HG02798 (cell line): ENCODE measurements around the gene SIN3B.
"Not testable (repeated sequence)": the region's sequence is repeated elsewhere in the genome, so short reads cannot be mapped to it uniquely, and the experiment has no call there.

Source experiments
- ATAC-seq: cut with Tn5 transposase; IDR thresholded peaks from one replicate; pipeline ENCODE4 v1.9.1; 2021; ENCODE audit warnings: mild to moderate bottlenecking; ENCODE audit not compliant: unreplicated experiment, poor library complexity

SIN3B gene

GRCh38 chr19:16829010-16829821 is at the start of gene SIN3B:
SIN3B (plus strand) TSS chr19:16829398; CDS start chr19:16829421, 23 bp downstream.
- peak; percentile 79 for ATAC-seq

GRCh38 chr19:16779539-16780163 is 49.5 kb upstream of the SIN3B start:
- no peak for ATAC-seq

- ATAC-seq: no peak
Measured at GRCh38 chr19:16782719-16783118, 46.5 kb upstream of the SIN3B start.

DNA sequence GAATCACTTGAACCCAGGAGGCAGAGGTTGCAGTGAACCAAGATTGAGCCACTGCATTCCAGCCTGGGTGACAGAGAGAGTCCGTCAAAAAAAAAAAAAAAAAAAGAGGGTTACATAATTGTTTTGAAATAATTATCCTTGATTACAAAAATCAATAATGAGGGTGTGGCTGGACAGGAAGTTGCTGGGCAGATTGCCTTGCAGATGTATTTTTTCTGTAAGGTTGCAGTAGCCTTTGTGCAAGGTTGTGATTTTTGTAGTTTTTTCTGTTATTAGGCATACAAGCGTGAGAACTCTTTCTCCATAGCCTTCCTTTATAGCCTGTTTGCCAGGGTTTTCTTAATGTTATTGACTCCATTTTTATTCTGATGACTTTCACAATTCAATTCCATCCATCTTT is 40.7 kb upstream of the SIN3B start:
- no peak for ATAC-seq

DNA sequence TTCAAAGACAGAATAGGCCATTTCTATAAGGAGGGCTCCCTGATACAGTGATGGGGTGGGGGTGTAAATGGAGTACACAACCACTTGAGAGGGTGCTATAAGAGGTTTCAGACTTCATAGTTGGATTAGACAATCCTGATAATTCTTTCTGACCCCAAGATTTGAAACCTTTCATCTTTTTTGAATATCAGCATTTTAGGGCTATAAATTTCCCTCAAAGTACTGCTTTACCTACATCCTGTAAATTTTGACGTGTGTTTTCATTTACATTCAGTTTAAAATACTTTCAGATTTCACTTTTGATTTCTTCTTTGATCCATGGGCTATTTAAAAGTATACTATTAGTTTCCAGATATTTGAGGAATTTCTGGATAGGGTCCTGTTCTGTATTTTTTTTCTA is 40.0 kb upstream of the SIN3B start:
- no peak for ATAC-seq

DNA sequence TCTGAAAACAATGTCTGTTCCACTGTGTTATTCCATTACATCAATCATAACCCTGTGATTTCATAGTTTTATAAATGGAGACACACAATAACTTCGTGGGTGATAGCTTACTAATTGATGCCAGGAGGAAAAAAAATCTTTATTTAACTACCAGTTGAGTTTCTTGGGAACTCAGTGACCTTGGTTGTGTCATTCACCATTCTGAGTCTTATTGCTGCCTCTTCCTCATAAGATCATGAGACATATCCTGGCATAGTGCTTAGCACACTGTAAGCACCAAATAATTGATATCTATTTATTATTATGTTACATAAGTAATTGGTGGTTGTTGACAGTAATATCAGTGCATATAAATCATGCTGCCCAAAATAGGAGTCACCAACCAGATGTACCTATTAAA is 39.1 kb upstream of the SIN3B start:
- ATAC-seq: no peak

DNA sequence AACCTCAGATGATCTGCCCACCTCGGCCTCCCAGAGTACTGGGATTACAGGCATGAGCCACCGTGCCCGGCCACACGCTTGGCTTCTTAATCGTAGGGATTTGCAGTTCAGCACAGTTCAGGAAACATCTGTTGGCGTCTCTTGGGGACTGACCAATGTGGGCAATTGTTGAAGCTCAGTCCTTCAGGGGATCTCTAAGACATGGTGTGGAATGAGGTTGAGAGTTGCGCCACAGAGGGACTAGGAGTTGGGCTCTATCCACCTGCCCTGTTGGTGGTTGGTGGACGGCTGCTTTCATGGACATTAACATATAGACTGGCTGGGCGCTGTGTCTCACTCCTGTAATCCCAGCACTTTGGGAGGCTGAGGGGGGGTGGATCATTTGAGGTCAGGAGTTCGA is 37.3 kb upstream of the SIN3B start:
- ATAC-seq: no peak

DNA sequence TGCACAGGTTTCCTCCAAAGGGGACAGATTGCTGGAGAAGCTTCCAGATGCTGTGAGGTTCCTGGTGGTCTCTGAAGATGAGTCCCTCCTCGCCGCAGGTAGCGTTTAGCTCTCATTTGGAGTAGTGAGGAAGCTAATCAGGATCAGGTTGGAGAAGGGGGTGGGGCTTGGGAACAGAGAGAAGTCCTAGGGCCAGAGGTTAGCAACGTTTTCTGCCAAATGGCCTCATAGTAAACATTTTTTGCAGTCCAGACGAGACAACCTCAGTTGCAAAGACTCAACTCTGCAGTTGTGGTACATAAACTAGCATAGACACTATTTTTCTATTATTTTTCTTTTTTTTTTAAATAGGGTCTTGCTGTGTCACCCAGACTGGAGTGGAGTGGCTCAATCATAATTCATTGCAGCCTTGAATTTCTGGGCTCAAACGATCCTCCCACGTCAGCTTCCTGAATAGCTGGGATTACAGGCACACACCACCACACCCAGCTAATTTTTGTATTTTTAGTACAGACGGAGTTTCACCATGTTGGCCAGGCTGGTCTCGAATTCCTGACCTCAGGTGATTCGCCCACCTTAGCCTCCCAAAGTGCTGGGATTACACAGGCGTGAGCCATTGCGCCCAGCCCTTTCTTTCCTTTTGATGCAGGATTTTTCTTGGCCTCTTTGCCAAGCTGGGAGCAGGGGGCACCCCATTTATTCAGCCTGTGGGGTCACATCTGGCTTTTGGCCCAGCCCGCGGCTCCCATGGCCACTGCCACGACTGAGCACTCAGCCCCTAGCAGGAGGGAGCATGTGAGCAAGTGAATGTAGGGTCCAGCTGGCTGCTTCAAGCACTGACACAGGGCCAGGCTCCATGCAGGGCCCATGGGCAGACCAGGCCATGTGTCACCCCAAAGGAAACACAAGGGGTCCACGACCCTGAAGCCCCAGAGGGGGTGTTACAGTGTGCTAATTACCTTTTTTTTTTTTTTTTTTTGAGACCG is 34.4 kb upstream of the SIN3B start:
- ATAC-seq: no peak

DNA sequence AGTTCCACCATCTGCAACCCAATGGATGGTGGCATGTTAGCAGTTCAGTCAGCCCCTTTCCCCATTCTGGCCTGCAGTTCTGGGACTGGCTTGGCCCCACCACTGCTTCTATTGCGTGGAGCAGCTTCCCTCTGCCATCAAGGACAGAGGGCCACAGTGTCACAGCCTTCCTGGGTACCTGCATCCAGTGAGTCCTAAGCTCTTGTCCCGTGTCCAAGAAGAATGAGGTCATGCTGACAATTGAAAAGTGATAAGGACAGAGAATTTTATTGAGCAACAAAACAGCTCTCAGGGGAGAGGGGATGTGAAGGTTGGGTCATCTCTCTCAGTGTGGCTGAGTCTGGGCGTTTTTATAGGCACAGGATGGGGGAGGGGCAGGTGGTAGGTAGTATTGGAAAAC is 33.5 kb upstream of the SIN3B start:
- no peak for ATAC-seq

- no peak for ATAC-seq
Measured at GRCh38 chr19:16797876-16798275, 31.3 kb upstream of the SIN3B start.

DNA sequence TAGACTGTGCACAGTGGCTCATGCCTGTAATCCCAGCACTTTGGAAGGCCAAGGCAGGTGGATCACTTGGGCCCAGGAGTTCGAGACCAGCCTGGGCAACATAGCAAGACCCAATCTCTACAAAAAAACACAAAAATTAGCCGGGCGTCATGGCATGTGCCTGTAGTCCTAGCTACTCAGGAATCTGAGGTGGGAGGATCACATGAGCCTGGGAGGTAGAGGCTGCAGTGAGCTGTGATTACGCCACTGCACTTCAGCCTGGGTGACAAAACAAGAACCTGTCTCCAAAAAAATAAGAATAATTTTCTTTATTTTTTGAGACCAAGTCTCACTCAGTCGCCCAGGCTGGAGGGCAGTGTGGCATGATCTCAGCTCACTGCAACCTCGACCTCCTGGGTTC is 30.9 kb upstream of the SIN3B start:
- ATAC-seq: not testable (repeated sequence)

DNA sequence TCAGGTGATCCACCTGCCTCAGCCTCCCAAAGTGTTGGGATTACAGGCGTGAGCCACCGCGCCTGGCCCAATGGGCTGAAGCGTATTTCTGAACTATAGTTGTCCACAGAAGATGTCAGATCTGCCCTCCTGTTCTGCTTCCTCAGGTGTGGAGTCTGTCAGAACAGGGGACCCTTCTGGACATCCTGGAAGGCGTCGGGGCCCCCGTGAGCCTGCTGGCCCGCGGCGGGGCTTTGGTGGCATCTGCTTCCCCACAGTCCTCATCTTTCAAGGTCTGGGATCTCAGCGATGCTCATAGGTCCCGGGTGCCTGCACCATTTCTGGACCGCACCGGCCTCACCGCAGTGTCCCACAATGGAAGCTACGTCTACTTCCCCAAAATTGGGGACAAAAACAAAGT is 29.5 kb upstream of the SIN3B start:
- no peak for ATAC-seq

- no peak for ATAC-seq
Measured at GRCh38 chr19:16801600-16802013, 27.6 kb upstream of the SIN3B start.

- no peak for ATAC-seq
Measured at GRCh38 chr19:16804176-16804575, 25.0 kb upstream of the SIN3B start.

- ATAC-seq: no peak
Measured at GRCh38 chr19:16807549-16808284, 21.5 kb upstream of the SIN3B start.

- no peak for ATAC-seq
Measured at GRCh38 chr19:16814526-16815100, 14.6 kb upstream of the SIN3B start.

DNA sequence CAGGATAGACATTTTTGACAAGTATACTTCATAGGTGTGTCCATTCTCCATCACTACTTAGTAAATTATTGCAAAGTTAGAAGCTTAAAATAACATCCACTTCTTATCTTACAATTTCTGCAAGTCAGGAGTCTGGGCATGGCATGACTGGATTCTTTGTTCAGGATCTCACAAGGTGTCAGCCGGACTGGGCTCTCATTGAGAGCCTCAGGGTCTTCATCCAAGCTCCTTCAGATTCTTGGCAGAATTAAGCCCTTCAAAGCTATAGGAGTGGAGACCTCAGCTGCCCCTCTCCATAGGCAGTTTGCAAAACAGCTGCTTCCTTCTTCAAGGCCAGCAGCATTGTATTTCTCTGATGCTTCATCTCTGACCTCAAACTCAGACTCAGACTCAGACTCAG is 9.1 kb upstream of the SIN3B start:
- ATAC-seq: no peak

DNA sequence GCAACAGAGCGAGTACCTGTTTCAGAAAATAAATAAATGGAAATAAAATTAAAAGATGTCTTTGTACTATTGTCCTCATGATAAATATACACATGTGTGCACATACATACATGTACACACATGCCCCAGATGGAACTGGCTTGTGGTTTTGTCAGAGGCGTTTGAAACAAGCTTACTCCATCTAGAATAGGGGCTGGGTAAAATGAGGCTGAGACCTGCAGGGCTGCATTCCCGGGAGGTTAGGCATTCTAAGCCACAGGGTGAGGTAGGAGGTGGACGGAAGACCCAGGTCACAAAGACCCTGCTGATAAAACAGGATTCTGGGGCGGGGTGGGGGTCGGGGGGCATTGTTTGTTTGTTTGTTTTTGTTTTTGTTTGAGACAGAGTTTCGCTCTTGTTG is 8.1 kb upstream of the SIN3B start:
- ATAC-seq: no peak

- no peak for ATAC-seq
Measured at GRCh38 chr19:16822648-16823047, 6.5 kb upstream of the SIN3B start.
